ENCODE data around the gene SCN1B.

The SCN1B gene

GRCh38 chr19:35029737-35030256 lies 473 bp upstream of the SCN1B start (continued):
- TF ChIP-seq PRDM2 (tag by site-specific recombination; IDR thresholded peaks at IDR 0.05; ENCODE audit: borderline replicate concordance) (no peak), ZBTB20 (tag by site-specific recombination; IDR thresholded peaks at IDR 0.05) (peak; percentile 99), ZFP37 (tag by site-specific recombination; IDR thresholded peaks at IDR 0.05) (0 out of 2 replicates have a peak, but pooled peaks have one; percentile 51), ZNF133 (tag by site-specific recombination; IDR thresholded peaks at IDR 0.05) (no peak), SALL2 (tag by site-specific recombination; IDR thresholded peaks at IDR 0.05; ENCODE audit: borderline replicate concordance) (no peak), ZNF777 (tag by site-specific recombination; IDR thresholded peaks at IDR 0.05; ENCODE audit: borderline replicate concordance) (no peak), ZNF549 (tag by site-specific recombination; IDR thresholded peaks at IDR 0.05) (no peak), ZNF121 (tag by site-specific recombination; IDR thresholded peaks at IDR 0.05) (no peak), ZSCAN4 (tag by site-specific recombination; IDR thresholded peaks at IDR 0.05) (no peak), ZSCAN23 (tag by site-specific recombination; IDR thresholded peaks at IDR 0.05) (no peak), ZNF362 (tag by site-specific recombination; IDR thresholded peaks at IDR 0.05) (no peak), ZNF202 (tag by site-specific recombination; IDR thresholded peaks at IDR 0.05; ENCODE audit: borderline replicate concordance) (no peak), KLF17 (tag by site-specific recombination; IDR thresholded peaks at IDR 0.05) (no peak), SETDB1 (IDR thresholded peaks at IDR 0.05; ENCODE audit: insufficient read length, low read length) (no peak), ZSCAN16 (tag by site-specific recombination; IDR thresholded peaks at IDR 0.05) (no peak), YY1 (tag by site-specific recombination; IDR thresholded peaks at IDR 0.05) (no peak), ZNF747 (tag by site-specific recombination; IDR thresholded peaks at IDR 0.05) (no peak), ZNF704 (tag by site-specific recombination; IDR thresholded peaks at IDR 0.05) (no peak), ZNF221 (tag by site-specific recombination; IDR thresholded peaks at IDR 0.05; ENCODE audit: borderline replicate concordance) (no peak), ZIC2 (tag by site-specific recombination; IDR thresholded peaks at IDR 0.05) (peak; percentile 84), ZNF433 (tag by site-specific recombination; IDR thresholded peaks at IDR 0.05; ENCODE audit: low read depth) (peak; percentile 8; the same call in 1 of the 2 replicates), ZNF112 (tag by site-specific recombination; IDR thresholded peaks at IDR 0.05) (no peak), BCL11B (tag by site-specific recombination; IDR thresholded peaks at IDR 0.05; ENCODE audit: low read depth) (0 out of 2 replicates have a peak, but pooled peaks have one; percentile 39), ZNF350 (tag by site-specific recombination; IDR thresholded peaks at IDR 0.05) (no peak), ZNF776 (tag by site-specific recombination; IDR thresholded peaks at IDR 0.05; ENCODE audit: borderline replicate concordance) (no peak), REPIN1 (tag by site-specific recombination; IDR thresholded peaks at IDR 0.05; ENCODE audit: low read depth) (no peak), ZNF155 (tag by site-specific recombination; IDR thresholded peaks at IDR 0.05) (no peak), ZNF560 (tag by site-specific recombination; IDR thresholded peaks at IDR 0.05; ENCODE audit: borderline replicate concordance) (no peak), ZEB2 (tag by site-specific recombination; IDR thresholded peaks at IDR 0.05) (no peak; the same call in none of the 2 replicates)

Measured in HEK293 (cell line).